ENCODE measurements around the gene FCN3.
A peak's percentile ranks its signal among the peaks of the same experiment; 100 is the strongest.

DNA sequence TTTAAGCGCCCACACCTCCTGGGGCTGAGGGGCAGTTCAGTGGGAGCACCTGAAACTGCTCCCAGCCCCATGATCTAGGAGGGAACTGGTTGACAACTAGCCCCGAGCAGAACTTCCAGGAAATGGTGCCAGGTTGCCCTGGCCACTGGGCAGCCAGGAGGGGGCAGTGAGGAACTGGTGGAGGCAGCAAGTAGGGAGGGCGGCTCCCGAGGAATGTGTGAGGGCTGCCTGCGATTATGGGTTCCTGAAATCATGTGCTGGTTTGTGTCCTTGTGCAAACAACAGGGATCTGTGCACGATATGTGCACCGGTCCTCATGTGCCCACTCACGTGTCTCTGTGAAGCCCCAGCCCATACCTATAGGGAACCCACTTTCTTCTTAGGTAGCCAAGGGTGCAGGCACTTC is 27.7 kb upstream of the FCN3 start:
- TF ChIP-seq POLR2A (IDR thresholded peaks at IDR 0.05; ENCODE audit: low read length), result no peak
- TF ChIP-seq, protein P1, sequence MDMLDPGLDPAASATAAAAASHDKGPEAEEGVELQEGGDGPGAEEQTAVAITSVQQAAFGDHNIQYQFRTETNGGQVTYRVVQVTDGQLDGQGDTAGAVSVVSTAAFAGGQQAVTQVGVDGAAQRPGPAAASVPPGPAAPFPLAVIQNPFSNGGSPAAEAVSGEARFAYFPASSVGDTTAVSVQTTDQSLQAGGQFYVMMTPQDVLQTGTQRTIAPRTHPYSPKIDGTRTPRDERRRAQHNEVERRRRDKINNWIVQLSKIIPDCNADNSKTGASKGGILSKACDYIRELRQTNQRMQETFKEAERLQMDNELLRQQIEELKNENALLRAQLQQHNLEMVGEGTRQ (IDR thresholded peaks at IDR 0.05), result no peak
- TF ChIP-seq RFX5 (IDR thresholded peaks at IDR 0.05), result no peak
- TF ChIP-seq RAD21 (conservative IDR thresholded peaks at IDR 0.05 in 1 of 2, IDR thresholded peaks at IDR 0.05 in 1 of 2), result peak; percentile 11 to 50; a peak in 1 of 5 replicates
- TF ChIP-seq EP300 (IDR thresholded peaks at IDR 0.05), result no peak
- TF ChIP-seq, protein P2, sequence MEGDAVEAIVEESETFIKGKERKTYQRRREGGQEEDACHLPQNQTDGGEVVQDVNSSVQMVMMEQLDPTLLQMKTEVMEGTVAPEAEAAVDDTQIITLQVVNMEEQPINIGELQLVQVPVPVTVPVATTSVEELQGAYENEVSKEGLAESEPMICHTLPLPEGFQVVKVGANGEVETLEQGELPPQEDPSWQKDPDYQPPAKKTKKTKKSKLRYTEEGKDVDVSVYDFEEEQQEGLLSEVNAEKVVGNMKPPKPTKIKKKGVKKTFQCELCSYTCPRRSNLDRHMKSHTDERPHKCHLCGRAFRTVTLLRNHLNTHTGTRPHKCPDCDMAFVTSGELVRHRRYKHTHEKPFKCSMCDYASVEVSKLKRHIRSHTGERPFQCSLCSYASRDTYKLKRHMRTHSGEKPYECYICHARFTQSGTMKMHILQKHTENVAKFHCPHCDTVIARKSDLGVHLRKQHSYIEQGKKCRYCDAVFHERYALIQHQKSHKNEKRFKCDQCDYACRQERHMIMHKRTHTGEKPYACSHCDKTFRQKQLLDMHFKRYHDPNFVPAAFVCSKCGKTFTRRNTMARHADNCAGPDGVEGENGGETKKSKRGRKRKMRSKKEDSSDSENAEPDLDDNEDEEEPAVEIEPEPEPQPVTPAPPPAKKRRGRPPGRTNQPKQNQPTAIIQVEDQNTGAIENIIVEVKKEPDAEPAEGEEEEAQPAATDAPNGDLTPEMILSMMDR (IDR thresholded peaks at IDR 0.05), result 0 out of 3 replicates have a peak, but pooled peaks have one; percentile 14
- TF ChIP-seq CEBPB (IDR thresholded peaks at IDR 0.05), result no peak
- TF ChIP-seq CHD2 (IDR thresholded peaks at IDR 0.05; ENCODE audit: low read length, partially characterized antibody), result no peak
- no peak for TF ChIP-seq MYC (IDR thresholded peaks at IDR 0.05; ENCODE audit: borderline replicate concordance, low read length)
- TF ChIP-seq ZFP36 (IDR thresholded peaks at IDR 0.05; ENCODE audit: borderline replicate concordance, partially characterized antibody), result no peak

All from A549 (cell line).